Activated T-helper 1 cell treated with anti-CD3 and anti-CD28 coated beads, Interleukin-2, amount 50 U/mL, for 16 hours (primary cell): ENCODE measurements around the gene ALDH3B2.
"Not testable (repeated sequence)": the region's sequence is repeated elsewhere in the genome, so short reads cannot be mapped to it uniquely, and the experiment has no call there.

Experiments
- DNase-seq, 2 donors: peaks; one replicate each; pipeline ENCODE4 v3.0.0-alpha.2; 2020; ENCODE audit warnings: low read depth in 1 of 2, low spot score in 1 of 2

ALDH3B2 gene

DNA sequence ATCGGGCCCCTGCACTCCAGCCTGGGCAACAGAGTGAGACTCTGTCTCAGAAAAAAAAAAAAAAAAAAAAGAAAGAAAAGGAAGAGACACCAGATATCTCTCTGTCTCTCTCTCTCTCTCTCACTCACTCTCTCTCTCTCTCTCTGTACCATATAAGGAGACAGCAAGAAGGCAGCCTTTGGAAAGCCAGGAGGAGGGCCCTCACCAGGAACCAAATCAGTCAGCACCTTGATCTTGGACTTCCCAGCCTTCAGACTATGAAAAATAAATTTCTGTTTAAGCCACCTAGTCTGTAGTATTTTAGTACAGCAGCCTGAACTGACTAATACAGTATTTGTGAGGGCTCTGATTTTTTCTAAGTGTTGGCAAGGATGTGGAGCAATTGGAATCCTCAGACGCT, 13.6 kb upstream of the ALDH3B2 start:
- no peak for DNase-seq

- DNase-seq, result not testable (repeated sequence)
These were observed 11.4 kb upstream of the ALDH3B2 start for GRCh38 chr11:67685641-67686332.

DNA sequence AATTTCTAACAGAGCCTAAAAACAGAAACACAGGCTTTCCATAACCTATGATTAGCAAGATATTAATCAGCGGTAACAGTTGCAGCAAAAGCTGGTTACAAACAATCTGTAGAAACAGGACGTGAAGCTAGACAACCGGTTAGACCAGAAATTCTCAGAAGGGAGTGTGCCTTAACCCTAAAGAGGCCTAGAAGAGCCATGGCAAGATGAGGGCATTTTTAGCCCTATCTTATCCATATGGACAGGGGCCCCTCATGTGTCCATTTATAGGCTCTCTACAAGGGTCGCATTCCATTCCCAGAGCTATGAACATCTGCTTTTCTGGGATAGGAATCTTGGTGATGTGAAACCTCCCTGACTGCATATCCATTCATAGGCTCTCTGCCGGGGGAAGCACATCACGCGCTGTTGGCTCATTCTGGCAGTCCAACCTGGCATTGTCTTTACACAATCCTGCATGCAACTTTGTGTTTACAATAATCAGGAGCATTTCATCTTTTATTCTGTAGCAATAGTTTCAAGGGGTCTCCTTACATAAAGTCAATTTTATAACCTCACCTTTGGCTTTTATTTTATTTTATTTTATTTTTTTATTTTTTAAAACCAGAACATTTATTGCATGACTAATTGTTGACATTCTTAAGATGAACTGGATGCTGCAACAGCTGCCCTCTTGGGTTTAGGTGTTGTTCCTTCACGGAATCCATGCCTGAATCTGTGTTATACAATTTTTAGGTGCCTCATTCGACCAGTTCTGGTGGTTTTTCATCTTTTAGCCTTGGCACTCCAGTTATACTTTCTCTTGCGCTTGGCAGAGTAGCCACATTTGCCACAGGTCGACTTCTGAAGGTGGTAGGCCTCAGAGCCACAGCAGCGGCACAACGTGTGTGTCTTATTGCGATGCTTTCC, 8.0 kb upstream of the ALDH3B2 start:
- not testable (repeated sequence) for DNase-seq

- no peak for DNase-seq
These were observed 6.5 kb upstream of the ALDH3B2 start for GRCh38 chr11:67680696-67681470.

DNA sequence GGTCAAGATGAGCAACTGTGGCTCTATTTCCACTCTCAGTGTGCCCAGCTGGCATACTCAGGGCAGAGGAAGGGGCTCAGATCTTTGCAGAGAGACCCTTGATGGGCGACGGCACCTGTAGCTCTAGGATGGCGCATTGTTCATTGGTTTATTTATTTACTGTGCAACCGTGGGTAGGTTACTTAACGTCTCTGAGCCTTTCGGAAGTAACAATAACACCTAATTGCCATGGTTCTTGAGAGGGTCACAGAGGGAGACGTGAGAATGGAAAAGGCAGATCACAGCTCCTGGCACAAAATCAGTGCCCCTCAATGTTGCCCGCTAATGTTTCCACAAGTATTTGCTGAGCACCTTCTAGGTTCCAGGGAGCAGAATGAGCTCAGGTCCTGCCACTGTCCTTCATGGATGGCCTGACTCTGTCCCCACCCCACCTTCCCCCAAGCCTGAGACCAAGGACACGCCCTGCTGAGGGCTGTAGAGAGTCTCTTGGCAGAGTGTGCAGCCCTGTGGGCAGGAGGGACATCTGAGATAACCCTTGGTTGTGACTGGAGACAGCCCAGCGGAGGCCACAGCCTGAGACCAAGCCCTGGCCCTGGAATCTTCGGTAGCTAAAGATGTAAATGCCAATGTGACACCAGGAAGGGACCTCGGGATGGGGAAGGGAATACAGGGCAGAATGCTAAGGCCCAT, 780 bp upstream of the ALDH3B2 start:
- no peak for DNase-seq

- DNase-seq, result no peak
These were observed 521 bp downstream of the ALDH3B2 start for GRCh38 chr11:67673902-67674301.

DNA sequence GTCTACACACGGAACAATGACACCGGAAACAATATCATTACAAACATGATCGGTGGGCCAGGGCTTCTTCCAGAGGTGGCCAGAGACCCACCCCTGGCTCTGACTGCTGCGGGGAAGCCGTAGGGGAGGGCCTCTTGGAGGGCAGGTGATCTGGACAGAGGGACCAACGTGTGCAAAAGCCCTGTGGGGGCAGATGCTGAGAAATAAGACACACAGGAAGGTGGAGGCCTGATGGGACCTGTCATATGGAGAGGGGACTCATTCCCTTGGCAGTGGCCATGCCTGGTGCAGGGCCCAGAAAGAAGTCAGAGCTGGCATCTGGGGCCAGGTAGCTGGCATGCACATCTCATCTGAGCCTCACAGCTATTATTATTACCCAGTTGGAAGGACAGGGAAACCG, 1.1 kb downstream of the ALDH3B2 start:
- DNase-seq, result no peak

DNA sequence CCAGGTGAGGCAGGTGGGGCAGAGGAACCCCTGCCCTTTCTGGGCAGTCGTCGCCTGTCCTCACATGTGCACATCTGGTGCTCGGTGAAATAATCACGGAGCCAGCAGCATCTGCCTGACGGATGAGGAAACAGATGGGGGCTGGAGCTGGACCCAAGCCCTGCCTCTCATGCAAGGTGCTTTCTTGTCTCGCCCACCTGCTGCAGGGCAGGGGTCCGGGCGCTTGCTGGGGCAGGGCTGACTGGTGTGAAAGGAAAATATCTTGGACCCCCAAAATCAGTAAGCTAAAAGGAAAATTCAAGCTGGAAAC, 3.3 kb downstream of the ALDH3B2 start:
- no peak for DNase-seq

DNA sequence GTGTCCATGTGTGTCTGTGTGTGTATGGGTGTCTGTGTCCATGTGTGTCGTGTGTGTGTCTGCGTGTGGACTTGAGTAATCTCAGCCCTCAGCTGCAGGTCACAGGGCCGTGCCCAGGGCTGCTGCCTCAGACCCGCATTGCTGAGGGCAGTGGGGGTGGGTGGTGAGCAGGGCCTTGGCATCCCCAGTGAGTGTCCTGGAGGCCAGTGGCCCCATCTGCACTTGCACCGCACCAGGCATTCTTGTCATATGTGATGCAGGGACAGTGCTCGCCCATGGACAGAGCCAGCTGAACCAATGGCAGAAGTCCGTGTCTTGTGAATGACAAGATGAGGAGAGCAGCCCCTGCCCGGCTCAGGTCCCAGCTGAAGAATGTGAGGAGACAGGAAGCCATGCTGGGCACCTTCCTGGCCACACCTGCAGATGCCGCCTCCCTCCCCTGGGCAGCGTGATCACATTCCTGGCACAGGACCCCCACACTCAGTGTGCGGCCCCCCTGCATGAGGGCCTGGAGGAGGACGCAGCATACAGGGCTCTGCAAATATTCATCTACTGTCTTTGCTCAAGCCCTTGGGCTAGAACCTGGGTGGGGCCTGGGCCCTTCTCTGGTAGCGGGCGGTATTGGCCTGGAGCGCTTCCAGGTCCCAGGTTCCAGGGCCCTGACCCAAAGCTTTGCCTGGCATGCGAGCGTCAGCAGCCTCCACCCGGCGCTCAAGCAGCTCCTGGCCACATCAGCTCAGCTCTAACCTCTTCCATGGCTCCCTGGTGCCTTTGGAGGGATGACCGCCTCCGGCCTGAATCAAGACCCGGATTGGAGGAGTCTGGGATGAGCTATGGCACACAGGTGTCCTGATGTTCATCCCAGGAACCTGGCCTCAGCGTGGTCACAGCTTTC, 3.9 kb downstream of the ALDH3B2 start:
- no peak for DNase-seq

- DNase-seq, result no peak
These were observed 6.3 kb downstream of the ALDH3B2 start for GRCh38 chr11:67668192-67668551.

- no peak for DNase-seq
These were observed 6.8 kb downstream of the ALDH3B2 start for GRCh38 chr11:67667490-67668191.

GRCh38 chr11:67666676-67667489, 7.5 kb downstream of the ALDH3B2 start:
- DNase-seq, result no peak

DNA sequence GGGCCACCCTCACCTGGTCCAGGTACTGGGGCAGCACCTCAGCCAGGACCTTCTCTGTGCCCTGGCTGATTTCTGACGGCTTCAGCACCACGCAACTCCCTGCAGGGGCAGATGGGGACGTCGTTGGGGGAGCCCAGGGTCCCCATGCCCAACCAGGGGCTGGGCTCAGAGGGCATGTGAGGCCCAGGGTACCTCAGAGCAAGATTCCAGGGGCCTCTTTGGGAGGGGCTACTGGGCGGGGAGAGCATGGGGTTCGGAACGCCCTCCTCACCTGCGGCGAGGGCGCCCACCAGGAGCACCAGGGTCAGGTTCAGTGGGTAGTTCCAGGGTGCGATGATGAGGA, 8.1 kb downstream of the ALDH3B2 start:
- no peak for DNase-seq

- DNase-seq, result no peak
These were observed 8.7 kb downstream of the ALDH3B2 start for GRCh38 chr11:67665541-67666302.

DNA sequence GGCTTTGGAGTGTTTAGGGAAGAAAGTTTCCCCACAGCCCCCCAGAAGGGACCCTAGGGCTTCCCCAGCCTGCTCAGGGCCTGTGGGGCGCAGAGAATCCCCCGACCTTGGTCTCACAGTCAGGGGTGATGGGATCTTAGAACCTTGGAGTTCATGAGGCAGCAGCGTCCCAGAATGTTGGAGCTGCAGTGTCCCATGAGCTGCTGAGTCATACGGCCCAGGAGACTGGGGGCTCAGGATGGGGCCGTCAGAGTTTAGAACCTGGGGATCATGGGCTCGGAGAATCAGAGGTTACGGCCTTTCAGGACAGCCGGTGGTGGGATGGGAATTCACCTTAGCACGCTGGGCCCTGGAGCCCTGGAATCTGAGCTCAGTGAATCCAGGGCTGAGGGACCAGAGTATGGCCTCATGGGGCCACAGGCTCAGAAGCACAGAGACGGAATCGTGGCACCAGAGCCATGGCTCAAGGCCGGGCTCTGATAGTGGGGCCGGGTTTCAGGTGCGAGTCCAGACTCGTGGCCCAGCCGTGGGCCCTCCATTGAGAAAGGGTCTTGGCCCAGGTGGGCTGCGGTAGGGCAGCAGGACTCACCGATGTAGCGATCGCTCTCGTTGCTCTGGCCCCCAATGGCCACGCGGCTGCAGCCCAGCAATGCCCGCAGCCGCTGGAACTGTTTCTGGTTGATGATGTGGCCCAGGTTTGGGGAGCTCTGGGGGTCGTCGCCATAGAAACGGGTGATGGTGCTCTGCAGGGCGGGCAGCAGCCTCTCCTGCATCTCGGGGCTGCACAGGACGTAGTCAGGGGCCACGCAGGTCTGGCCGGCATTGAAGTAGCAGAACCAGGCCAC, 9.5 kb downstream of the ALDH3B2 start:
- no peak for DNase-seq

- no peak for DNase-seq
These were observed 10.2 kb downstream of the ALDH3B2 start for GRCh38 chr11:67664213-67664585.

DNA sequence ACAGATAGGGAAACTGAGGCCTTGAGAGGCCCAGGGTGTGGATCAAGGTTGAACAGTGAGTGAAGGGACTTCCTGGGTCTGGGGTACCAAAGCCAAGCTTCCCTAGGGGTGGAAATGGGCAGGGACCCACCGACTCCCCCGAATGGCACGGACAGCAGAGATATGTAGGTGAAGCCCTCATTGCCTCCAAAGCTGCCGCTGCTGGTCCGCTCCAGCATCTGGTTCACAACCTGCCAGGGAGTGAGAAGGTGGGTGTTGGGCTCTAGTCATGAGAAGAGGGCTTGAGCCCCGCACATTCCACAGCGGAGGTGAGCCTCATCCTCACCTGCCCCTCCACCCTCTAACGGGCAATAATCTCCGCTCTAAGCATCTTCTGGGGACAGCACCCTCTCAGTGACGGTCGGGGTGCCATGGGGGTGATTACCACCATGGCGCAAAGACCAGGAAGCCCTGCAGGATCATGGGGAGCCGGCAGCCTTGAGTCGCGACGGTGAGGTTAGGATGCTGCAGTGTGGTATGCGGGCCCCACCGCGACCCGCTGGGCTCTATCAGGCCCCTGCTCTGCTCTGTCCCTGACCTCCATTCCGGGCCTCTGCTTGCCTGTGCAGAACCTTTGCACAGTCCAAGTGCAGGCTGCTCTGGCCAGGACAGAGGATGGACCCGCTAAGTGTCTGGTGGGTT, 10.8 kb downstream of the ALDH3B2 start:
- no peak for DNase-seq
